Measurements from ENCODE around the gene COL6A2. TPM values are rescaled to one million over a fixed set of nuclear protein-coding genes. Genes with fewer than 3 reads are reported as not detected.

COL6A2 gene
- total and polyA plus RNA-seq, 2 of the 13 experiments (the other 11 are each of a cell fraction or from before 2014, with no cell fraction given), result 0.07 to 0.41 TPM

DNA sequence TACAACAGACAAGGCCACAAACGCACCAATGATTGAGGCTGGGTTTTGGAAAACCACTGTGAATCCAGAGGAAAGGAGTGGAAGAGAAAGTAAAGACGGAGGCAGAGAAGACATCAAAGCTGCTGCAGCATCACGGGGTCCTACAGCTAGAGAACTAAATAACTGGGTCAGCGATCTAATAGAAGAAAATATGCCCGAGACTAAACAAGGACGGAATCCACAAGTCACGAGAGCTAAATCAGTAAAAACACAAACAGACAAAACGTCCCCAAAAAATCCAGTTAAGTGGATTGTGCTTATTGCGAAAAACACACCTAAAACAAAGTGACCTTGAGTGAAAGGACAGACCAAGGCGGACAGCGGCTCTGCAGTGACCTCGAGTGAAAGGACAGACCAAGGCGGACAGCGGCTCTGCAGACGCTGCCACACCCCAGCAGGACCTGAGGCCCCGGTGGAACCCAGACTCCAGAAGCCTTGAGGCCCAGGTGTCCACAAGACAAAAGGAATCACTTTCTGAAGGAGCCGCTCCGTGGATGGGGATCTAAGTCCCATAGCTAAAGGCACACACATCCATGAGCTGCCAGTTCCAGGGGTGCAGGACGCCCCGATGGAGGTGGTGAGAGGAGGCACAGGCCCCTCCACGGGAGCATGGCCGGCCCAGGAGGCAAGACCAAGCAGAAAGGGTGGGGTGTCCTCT, 51.4 kb downstream of the COL6A2 start (continued):
- TF ChIP-seq PHF5A (CRISPR knock-in tag; IDR thresholded peaks at IDR 0.05; ENCODE audit: low read depth, unreplicated experiment) (no peak), MTF1 (CRISPR knock-in tag; IDR thresholded peaks at IDR 0.05) (no peak), ZNF672 (CRISPR knock-in tag; IDR thresholded peaks at IDR 0.05) (no peak), ZNF101 (CRISPR knock-in tag; IDR thresholded peaks at IDR 0.05; ENCODE audit: borderline replicate concordance, low read depth) (no peak), IKZF1 (IDR thresholded peaks at IDR 0.05) (no peak), RARA (CRISPR knock-in tag; IDR thresholded peaks at IDR 0.05) (peak; percentile 41; the same call in 1 of the 2 replicates), ZNF326 (CRISPR knock-in tag; IDR thresholded peaks at IDR 0.05; ENCODE audit: borderline replicate concordance) (no peak), ZNF329 (CRISPR knock-in tag; IDR thresholded peaks at IDR 0.05; ENCODE audit: low read depth) (no peak), SMARCE1 (IDR thresholded peaks at IDR 0.05; ENCODE audit: borderline replicate concordance) (no peak), TMF1 (CRISPR knock-in tag; IDR thresholded peaks at IDR 0.05; ENCODE audit: low read depth) (0 out of 2 replicates have a peak, but pooled peaks have one; percentile 31)
- TF ChIP-seq, protein P1, sequence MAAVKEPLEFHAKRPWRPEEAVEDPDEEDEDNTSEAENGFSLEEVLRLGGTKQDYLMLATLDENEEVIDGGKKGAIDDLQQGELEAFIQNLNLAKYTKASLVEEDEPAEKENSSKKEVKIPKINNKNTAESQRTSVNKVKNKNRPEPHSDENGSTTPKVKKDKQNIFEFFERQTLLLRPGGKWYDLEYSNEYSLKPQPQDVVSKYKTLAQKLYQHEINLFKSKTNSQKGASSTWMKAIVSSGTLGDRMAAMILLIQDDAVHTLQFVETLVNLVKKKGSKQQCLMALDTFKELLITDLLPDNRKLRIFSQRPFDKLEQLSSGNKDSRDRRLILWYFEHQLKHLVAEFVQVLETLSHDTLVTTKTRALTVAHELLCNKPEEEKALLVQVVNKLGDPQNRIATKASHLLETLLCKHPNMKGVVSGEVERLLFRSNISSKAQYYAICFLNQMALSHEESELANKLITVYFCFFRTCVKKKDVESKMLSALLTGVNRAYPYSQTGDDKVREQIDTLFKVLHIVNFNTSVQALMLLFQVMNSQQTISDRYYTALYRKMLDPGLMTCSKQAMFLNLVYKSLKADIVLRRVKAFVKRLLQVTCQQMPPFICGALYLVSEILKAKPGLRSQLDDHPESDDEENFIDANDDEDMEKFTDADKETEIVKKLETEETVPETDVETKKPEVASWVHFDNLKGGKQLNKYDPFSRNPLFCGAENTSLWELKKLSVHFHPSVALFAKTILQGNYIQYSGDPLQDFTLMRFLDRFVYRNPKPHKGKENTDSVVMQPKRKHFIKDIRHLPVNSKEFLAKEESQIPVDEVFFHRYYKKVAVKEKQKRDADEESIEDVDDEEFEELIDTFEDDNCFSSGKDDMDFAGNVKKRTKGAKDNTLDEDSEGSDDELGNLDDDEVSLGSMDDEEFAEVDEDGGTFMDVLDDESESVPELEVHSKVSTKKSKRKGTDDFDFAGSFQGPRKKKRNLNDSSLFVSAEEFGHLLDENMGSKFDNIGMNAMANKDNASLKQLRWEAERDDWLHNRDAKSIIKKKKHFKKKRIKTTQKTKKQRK (IDR thresholded peaks at IDR 0.05; ENCODE audit: low read length), result no peak
- TF ChIP-seq, protein P2, sequence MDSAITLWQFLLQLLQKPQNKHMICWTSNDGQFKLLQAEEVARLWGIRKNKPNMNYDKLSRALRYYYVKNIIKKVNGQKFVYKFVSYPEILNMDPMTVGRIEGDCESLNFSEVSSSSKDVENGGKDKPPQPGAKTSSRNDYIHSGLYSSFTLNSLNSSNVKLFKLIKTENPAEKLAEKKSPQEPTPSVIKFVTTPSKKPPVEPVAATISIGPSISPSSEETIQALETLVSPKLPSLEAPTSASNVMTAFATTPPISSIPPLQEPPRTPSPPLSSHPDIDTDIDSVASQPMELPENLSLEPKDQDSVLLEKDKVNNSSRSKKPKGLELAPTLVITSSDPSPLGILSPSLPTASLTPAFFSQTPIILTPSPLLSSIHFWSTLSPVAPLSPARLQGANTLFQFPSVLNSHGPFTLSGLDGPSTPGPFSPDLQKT (CRISPR knock-in tag; IDR thresholded peaks at IDR 0.05; ENCODE audit: borderline replicate concordance), result no peak
- TF ChIP-seq, protein P3, sequence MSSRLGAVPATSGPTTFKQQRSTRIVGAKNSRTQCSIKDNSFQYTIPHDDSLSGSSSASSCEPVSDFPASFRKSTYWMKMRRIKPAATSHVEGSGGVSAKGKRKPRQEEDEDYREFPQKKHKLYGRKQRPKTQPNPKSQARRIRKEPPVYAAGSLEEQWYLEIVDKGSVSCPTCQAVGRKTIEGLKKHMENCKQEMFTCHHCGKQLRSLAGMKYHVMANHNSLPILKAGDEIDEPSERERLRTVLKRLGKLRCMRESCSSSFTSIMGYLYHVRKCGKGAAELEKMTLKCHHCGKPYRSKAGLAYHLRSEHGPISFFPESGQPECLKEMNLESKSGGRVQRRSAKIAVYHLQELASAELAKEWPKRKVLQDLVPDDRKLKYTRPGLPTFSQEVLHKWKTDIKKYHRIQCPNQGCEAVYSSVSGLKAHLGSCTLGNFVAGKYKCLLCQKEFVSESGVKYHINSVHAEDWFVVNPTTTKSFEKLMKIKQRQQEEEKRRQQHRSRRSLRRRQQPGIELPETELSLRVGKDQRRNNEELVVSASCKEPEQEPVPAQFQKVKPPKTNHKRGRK (CRISPR knock-in tag; IDR thresholded peaks at IDR 0.05), result no peak
- TF ChIP-seq, protein P4, sequence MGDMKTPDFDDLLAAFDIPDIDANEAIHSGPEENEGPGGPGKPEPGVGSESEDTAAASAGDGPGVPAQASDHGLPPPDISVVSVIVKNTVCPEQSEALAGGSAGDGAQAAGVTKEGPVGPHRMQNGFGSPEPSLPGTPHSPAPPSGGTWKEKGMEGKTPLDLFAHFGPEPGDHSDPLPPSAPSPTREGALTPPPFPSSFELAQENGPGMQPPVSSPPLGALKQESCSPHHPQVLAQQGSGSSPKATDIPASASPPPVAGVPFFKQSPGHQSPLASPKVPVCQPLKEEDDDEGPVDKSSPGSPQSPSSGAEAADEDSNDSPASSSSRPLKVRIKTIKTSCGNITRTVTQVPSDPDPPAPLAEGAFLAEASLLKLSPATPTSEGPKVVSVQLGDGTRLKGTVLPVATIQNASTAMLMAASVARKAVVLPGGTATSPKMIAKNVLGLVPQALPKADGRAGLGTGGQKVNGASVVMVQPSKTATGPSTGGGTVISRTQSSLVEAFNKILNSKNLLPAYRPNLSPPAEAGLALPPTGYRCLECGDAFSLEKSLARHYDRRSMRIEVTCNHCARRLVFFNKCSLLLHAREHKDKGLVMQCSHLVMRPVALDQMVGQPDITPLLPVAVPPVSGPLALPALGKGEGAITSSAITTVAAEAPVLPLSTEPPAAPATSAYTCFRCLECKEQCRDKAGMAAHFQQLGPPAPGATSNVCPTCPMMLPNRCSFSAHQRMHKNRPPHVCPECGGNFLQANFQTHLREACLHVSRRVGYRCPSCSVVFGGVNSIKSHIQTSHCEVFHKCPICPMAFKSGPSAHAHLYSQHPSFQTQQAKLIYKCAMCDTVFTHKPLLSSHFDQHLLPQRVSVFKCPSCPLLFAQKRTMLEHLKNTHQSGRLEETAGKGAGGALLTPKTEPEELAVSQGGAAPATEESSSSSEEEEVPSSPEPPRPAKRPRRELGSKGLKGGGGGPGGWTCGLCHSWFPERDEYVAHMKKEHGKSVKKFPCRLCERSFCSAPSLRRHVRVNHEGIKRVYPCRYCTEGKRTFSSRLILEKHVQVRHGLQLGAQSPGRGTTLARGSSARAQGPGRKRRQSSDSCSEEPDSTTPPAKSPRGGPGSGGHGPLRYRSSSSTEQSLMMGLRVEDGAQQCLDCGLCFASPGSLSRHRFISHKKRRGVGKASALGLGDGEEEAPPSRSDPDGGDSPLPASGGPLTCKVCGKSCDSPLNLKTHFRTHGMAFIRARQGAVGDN (CRISPR knock-in tag; IDR thresholded peaks at IDR 0.05), result peak; percentile 54
- TF ChIP-seq, protein P5, sequence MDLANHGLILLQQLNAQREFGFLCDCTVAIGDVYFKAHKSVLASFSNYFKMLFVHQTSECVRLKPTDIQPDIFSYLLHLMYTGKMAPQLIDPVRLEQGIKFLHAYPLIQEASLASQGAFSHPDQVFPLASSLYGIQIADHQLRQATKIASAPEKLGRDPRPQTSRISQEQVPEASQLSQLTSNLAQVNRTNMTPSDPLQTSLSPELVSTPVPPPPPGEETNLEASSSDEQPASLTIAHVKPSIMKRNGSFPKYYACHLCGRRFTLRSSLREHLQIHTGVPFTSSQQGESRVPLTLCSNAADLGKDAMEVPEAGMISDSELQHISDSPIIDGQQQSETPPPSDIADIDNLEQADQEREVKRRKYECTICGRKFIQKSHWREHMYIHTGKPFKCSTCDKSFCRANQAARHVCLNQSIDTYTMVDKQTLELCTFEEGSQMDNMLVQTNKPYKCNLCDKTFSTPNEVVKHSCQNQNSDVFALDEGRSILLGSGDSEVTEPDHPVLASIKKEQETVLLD (CRISPR knock-in tag; IDR thresholded peaks at IDR 0.05; ENCODE audit: low read depth), result no peak
- TF ChIP-seq, protein P6, sequence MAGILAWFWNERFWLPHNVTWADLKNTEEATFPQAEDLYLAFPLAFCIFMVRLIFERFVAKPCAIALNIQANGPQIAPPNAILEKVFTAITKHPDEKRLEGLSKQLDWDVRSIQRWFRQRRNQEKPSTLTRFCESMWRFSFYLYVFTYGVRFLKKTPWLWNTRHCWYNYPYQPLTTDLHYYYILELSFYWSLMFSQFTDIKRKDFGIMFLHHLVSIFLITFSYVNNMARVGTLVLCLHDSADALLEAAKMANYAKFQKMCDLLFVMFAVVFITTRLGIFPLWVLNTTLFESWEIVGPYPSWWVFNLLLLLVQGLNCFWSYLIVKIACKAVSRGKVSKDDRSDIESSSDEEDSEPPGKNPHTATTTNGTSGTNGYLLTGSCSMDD (CRISPR knock-in tag; IDR thresholded peaks at IDR 0.05), result no peak
